HCT116 (cell line): ENCODE measurements around the gene MIPEP. TPM values are rescaled to one million over a fixed set of nuclear protein-coding genes. Genes with fewer than 3 reads are reported as not detected.

Source experiments
- ATAC-seq: fragments of 200-7000 bp; cut with Tn5 transposase; 2 replicates; pipeline ENCODE4 v1.9.1; 2020; ENCODE audit warnings: mild to moderate bottlenecking, moderate library complexity
- BruUV-seq: library from RNA; stranded (reverse); fragments of 400-500 nt; replicated peaks from 2 replicates; lab custom pipeline; 2021; lab: Mats Ljungman, UMichigan
- CTCF ChIA-PET: fragments of 300-600 bp; sonication (Branson Sonifier 250); formaldehyde crosslinking; loops from one replicate; lab custom pipeline; 2021; ENCODE audit warnings: antibody characterized with exemption; lab: Charles Lee
- POLR2A ChIA-PET: fragments of 300-600, 350-600 bp; sonication (Branson Sonifier 250); formaldehyde crosslinking; loops from one replicate; lab custom pipeline; 2021; ENCODE audit warnings: antibody characterized with exemption; lab: Charles Lee
- RAD21 ChIA-PET, 2 experiments: fragments of 300-600 bp; sonication (Branson Sonifier 250); formaldehyde crosslinking; loops; one replicate each; lab custom pipeline; 2023; ENCODE audit warnings: low total read pairs in 2 of 2; ENCODE audit not compliant: uncharacterized antibody in 2 of 2, unreplicated experiment in 2 of 2, low non-redundant PET in 1 of 2; lab: Charles Lee
- DNase-seq: peaks from one replicate; pipeline ENCODE4 v3.0.0-alpha.2; 2010; ENCODE audit warnings: low read depth, low spot score
- H2AFZ ChIP-seq: fragments of 200-600 bp; shearing (Covaris generic), sonication (generic); 2 replicates; pipeline ENCODE4 v1.6.1; 2017; ENCODE audit warnings: low read depth, mixed run types, mixed read lengths, antibody characterized with exemption, low read length; ENCODE audit not compliant: poor library complexity, severe bottlenecking
- H3K27ac ChIP-seq: 2 replicates; pipeline ENCODE4 v1.5.1; 2012; ENCODE audit warnings: low read depth, low read length
- H3K27me3 ChIP-seq: fragments of 200-600 bp; sonication (generic); 2 replicates; pipeline ENCODE4 v1.6.1; 2016; ENCODE audit warnings: mixed run types, low read length, mixed read lengths; ENCODE audit not compliant: insufficient read depth
- H3K36me3 ChIP-seq, 2 experiments: fragments of 200-500 bp in 1 of 2; fragments of 200-600 bp in 1 of 2; sonication (Bioruptor generic) in 1 of 2; sonication (generic) in 1 of 2; 2 replicates each; pipeline versions ENCODE4 v1.5.1 to v1.6.1; 2014 to 2016; ENCODE audit warnings: low read length in 2 of 2, inconsistent platforms in 1 of 2, mixed read lengths in 1 of 2, mixed run types in 1 of 2; ENCODE audit not compliant: insufficient read depth in 2 of 2, control insufficient read depth in 1 of 2
- H3K4me1 ChIP-seq, 2 experiments: fragments of 200-600 bp in 1 of 2; sonication (generic) in 1 of 2; 2 replicates each; pipeline versions ENCODE4 v1.5.1 to v1.6.1; 2012 to 2017; ENCODE audit warnings: low read length in 2 of 2, inconsistent platforms in 1 of 2, mild to moderate bottlenecking in 1 of 2, mixed read lengths in 1 of 2, mixed run types in 1 of 2, moderate library complexity in 1 of 2; ENCODE audit not compliant: insufficient read depth in 2 of 2, control insufficient read depth in 1 of 2
- H3K4me2 ChIP-seq: fragments of 200-600 bp; sonication (generic); 2 replicates; pipeline ENCODE4 v1.6.1; 2017; ENCODE audit warnings: mixed run types, low read length, mixed read lengths
- H3K4me3 ChIP-seq, 2 experiments: fragments of 200-600 bp in 1 of 2; sonication (generic) in 1 of 2; replicated peaks in 1 of 2; 2 replicates each; pipeline ENCODE4 v1.5.1; 2011 to 2016; ENCODE audit warnings: low read length in 2 of 2, control low read depth in 1 of 2, low read depth in 1 of 2, mild to moderate bottlenecking in 1 of 2, mixed read lengths in 1 of 2, mixed run types in 1 of 2
- H3K79me2 ChIP-seq: fragments of 200-600 bp; sonication (generic); 2 replicates; pipeline ENCODE4 v1.6.1; 2017; ENCODE audit warnings: mild to moderate bottlenecking, mixed run types, low read length, moderate library complexity, mixed read lengths; ENCODE audit not compliant: insufficient read depth
- H3K9ac ChIP-seq: fragments of 200-600 bp; sonication (generic); 2 replicates; pipeline ENCODE4 v1.6.1; 2016; ENCODE audit warnings: low read length, mixed read lengths
- H3K9me2 ChIP-seq: fragments of 200-600 bp; sonication (generic), shearing (Covaris generic); 2 replicates; pipeline ENCODE4 v1.6.1; 2017; ENCODE audit warnings: mixed run types, mild to moderate bottlenecking, moderate library complexity; ENCODE audit not compliant: insufficient read depth
- H3K9me3 ChIP-seq, 2 experiments: fragments of 200-500 bp in 1 of 2; fragments of 200-600 bp in 1 of 2; sonication (Bioruptor generic) in 1 of 2; sonication (generic) in 1 of 2; 2 replicates each; pipeline ENCODE4 v1.6.1; 2014 to 2017; ENCODE audit warnings: low read length in 2 of 2, mixed read lengths in 2 of 2, inconsistent platforms in 1 of 2, low read depth in 1 of 2, mild to moderate bottlenecking in 1 of 2, mixed run types in 1 of 2, moderate library complexity in 1 of 2; ENCODE audit not compliant: control insufficient read depth in 1 of 2, insufficient read depth in 1 of 2
- H4K20me1 ChIP-seq: fragments of 200-600 bp; sonication (generic), shearing (Covaris generic); 2 replicates; pipeline ENCODE4 v1.6.1; 2017; ENCODE audit warnings: mixed run types, mild to moderate bottlenecking, moderate library complexity; ENCODE audit not compliant: insufficient read depth
- ATF3 ChIP-seq: IDR thresholded peaks from 2 replicates; pipeline ENCODE4 v1.6.1; 2012
- CEBPB ChIP-seq: IDR thresholded peaks from 2 replicates; pipeline ENCODE4 v1.6.1; 2012; ENCODE audit warnings: low read depth
- CTCF ChIP-seq, 3 experiments: fragments of 200-600 bp in 1 of 3; sonication (generic) in 1 of 3; IDR thresholded peaks in 2 of 3; conservative IDR thresholded peaks in 1 of 3; 2 replicates each; pipeline ENCODE4 v1.5.1; 2012 to 2017; ENCODE audit warnings: low read depth in 2 of 3, low read length in 2 of 3, antibody characterized with exemption in 1 of 3, borderline replicate concordance in 1 of 3, control low read depth in 1 of 3, mild to moderate bottlenecking in 1 of 3, mixed read lengths in 1 of 3, mixed run types in 1 of 3, moderate library complexity in 1 of 3; ENCODE audit not compliant: insufficient read depth in 1 of 3
- EZH2 ChIP-seq: fragments of 200-600 bp; sonication (generic); IDR thresholded peaks from 2 replicates; pipeline ENCODE4 v1.6.1; 2017; ENCODE audit warnings: antibody characterized with exemption, mixed run types
- JUND ChIP-seq: IDR thresholded peaks from 2 replicates; pipeline ENCODE4 v1.6.1; 2012
- SIN3A ChIP-seq: IDR thresholded peaks from 2 replicates; pipeline ENCODE4 v1.6.1; 2012; ENCODE audit warnings: low read depth
- SP1 ChIP-seq: IDR thresholded peaks from 2 replicates; pipeline ENCODE4 v1.6.1; 2012; ENCODE audit warnings: low read depth
- SRF ChIP-seq: IDR thresholded peaks from 2 replicates; pipeline ENCODE4 v1.6.1; 2012; ENCODE audit warnings: low read depth
- ZFX ChIP-seq: fragments of 450-650 bp; IDR thresholded peaks from 2 replicates; pipeline ENCODE4 v1.6.1; 2017
- ZNF274 ChIP-seq: fragments of 200-500 bp; sonication (Bioruptor generic); IDR thresholded peaks from 2 replicates; pipeline ENCODE4 v1.6.1; 2014; ENCODE audit warnings: mild to moderate bottlenecking, low read depth, low read length, inconsistent platforms
- intact Hi-C: fragments of 100-400 bp; cut with micrococcal nuclease; formaldehyde crosslinking; loops from 2 replicates; pipeline ENCODE4 v1.10.0; 2022
- total RNA-seq: library from RNA; stranded (reverse); gene quantifications from one replicate; pipeline ENCODE4 v1.2.1, GENCODE V29; 2021; ENCODE audit not compliant: unreplicated experiment

MIPEP gene
- total RNA-seq, 1 experiment from 2014 or later, result 33.3 TPM

GRCh38 chr13:23859904-23860303, 29.3 kb downstream of the MIPEP start:
- TF ChIP-seq ZFX, result no peak
- no peak for TF ChIP-seq EZH2
- TF ChIP-seq SP1, result no peak
- no peak for TF ChIP-seq SRF
- no peak for TF ChIP-seq ATF3
- no peak for TF ChIP-seq ZNF274
- TF ChIP-seq CTCF (IDR thresholded peaks at IDR 0.05 in 2 of 3, conservative IDR thresholded peaks at IDR 0.05 in 1 of 3; ENCODE audit: borderline replicate concordance in 1 of 3, insufficient read depth in 1 of 3, low read depth in 2 of 3, low read length in 2 of 3), result no peak
- TF ChIP-seq JUND, result no peak
- H3K27me3 ChIP-seq, result no peaks in the 10 kb centered on the region
- ChIA-PET POLR2A (no interaction called here), RAD21 (no interaction called here), CTCF (no interaction called here)
- no peak overlapping the region for H3K4me2 ChIP-seq
- intact Hi-C loops, result no loop called here
- H3K4me1 ChIP-seq, result no peaks in the 10 kb centered on the region
- H3K9ac ChIP-seq, result no peak overlapping the region
- DNase-seq (no peak), ATAC-seq (no peak)
- no peaks in the 10 kb centered on the region for H3K9me2 ChIP-seq
- H3K36me3 ChIP-seq, result peaks cover 0 to 2% of the 10 kb centered on the region in 2 experiments; a peak in 1 of 4 replicates
- no peaks in the 10 kb centered on the region for H4K20me1 ChIP-seq
- H3K9me3 ChIP-seq, result no peaks in the 10 kb centered on the region
- no peaks in the 10 kb centered on the region for H3K79me2 ChIP-seq
- no peak overlapping the region for H3K27ac ChIP-seq
- no TSS peak for BruUV-seq
- H3K4me3 ChIP-seq, result no peak overlapping the region
- H2AFZ ChIP-seq, result no peak overlapping the region

GRCh38 chr13:23859455-23859854, 29.7 kb downstream of the MIPEP start:
- Histone ChIP-seq H3K27ac (no peak overlapping the region), H4K20me1 (no peaks in the 10 kb centered on the region), H2AFZ (no peak overlapping the region), H3K4me1 (no peaks in the 10 kb centered on the region), H3K9me2 (no peaks in the 10 kb centered on the region), H3K36me3 (peaks cover 0 to 2% of the 10 kb centered on the region in 2 experiments; a peak in 1 of 4 replicates), H3K4me2 (no peak overlapping the region), H3K79me2 (no peaks in the 10 kb centered on the region), H3K9me3 (no peaks in the 10 kb centered on the region), H3K27me3 (no peaks in the 10 kb centered on the region), H3K4me3 (no peak overlapping the region), H3K9ac (no peak overlapping the region)
- ChIA-PET POLR2A (no interaction called here), CTCF (no interaction called here), RAD21 (no interaction called here)
- intact Hi-C loops, result no loop called here
- BruUV-seq, result no TSS peak
- no peak for ATAC-seq
- TF ChIP-seq CEBPB (no peak), SIN3A (no peak), ZNF274 (no peak)
- no peak for DNase-seq
